ENCODE data around the gene MCU. TPM values are rescaled to one million over a fixed set of nuclear protein-coding genes. Genes with fewer than 3 reads are reported as not detected.

Gene MCU
- total and polyA plus RNA-seq, 2 of the 8 experiments (the other 6 are each of a cell fraction or from before 2014, with no cell fraction given): 51.6 to 62.2 TPM

DNA sequence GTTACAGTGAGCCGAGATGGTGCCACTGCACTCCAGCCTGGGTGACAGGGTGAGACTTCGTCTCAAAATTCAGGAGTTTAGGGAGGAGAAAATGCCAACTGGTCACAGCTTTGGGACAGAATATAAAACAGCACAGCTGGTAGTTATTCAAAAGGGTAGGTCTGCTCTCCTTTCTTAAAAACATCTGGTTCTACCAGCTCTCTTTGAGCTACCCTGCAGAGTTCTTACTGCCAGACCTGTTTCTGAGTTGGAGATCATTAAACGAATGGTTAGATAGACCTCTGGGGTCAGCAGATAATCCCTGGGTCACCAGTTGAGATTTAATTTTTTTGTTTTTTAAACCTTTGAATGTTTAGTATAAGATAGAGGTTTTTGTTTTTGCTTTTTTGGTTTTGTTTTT lies 52.6 kb downstream of the MCU start (continued):
- TF ChIP-seq, protein P1, sequence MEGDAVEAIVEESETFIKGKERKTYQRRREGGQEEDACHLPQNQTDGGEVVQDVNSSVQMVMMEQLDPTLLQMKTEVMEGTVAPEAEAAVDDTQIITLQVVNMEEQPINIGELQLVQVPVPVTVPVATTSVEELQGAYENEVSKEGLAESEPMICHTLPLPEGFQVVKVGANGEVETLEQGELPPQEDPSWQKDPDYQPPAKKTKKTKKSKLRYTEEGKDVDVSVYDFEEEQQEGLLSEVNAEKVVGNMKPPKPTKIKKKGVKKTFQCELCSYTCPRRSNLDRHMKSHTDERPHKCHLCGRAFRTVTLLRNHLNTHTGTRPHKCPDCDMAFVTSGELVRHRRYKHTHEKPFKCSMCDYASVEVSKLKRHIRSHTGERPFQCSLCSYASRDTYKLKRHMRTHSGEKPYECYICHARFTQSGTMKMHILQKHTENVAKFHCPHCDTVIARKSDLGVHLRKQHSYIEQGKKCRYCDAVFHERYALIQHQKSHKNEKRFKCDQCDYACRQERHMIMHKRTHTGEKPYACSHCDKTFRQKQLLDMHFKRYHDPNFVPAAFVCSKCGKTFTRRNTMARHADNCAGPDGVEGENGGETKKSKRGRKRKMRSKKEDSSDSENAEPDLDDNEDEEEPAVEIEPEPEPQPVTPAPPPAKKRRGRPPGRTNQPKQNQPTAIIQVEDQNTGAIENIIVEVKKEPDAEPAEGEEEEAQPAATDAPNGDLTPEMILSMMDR (IDR thresholded peaks at IDR 0.05; ENCODE audit: control extremely low read depth in 1 of 3, insufficient read depth in 1 of 3, low read depth in 1 of 3, low read length in 3 of 3): no peak
- no peak for TF ChIP-seq EGR1 (IDR thresholded peaks at IDR 0.05; ENCODE audit: borderline replicate concordance, low read depth, low read length)
- no peak for TF ChIP-seq BCL11A (IDR thresholded peaks at IDR 0.05; ENCODE audit: low read depth in 2 of 2, low read length in 2 of 2)
